GM12878 (cell line): ENCODE results near the gene TTLL11. TPM values are rescaled to one million over a fixed set of nuclear protein-coding genes. Genes with fewer than 3 reads are reported as not detected.

Experiments
- ATAC-seq: fragments of 200-7000 bp; cut with Tn5 transposase; 3 replicates; pipeline ENCODE4 v1.9.1; 2020; ENCODE audit warnings: mild to moderate bottlenecking, moderate library complexity
- BruUV-seq: library from RNA; stranded (reverse); fragments of 400-500 nt; replicated peaks from 2 replicates; lab custom pipeline; 2021; lab: Mats Ljungman, UMichigan
- CTCF ChIA-PET: fragments of 300-600 bp; sonication (Branson Sonifier 250); formaldehyde crosslinking; extraction: SDS; loops from one replicate; lab custom pipeline; 2021; ENCODE audit warnings: inconsistent platforms; lab: Yijun Ruan, JAX
- POLR2A ChIA-PET: fragments of 350-600 bp; formaldehyde crosslinking; extraction: SDS; loops from one replicate; lab custom pipeline; 2021; ENCODE audit warnings: inconsistent platforms; lab: Charles Lee
- RAD21 ChIA-PET: fragments of 300-600 bp; sonication (Branson Sonifier 250); formaldehyde crosslinking; loops from one replicate; lab custom pipeline; 2023; ENCODE audit warnings: antibody characterized with exemption; ENCODE audit not compliant: unreplicated experiment; lab: Charles Lee
- SMC1A ChIA-PET: fragments of 300-600 bp; sonication (Branson Sonifier 250); formaldehyde crosslinking; loops from one replicate; lab custom pipeline; 2023; ENCODE audit not compliant: unreplicated experiment, uncharacterized antibody; lab: Charles Lee
- DNase-seq: peaks from one replicate; pipeline ENCODE4 v3.0.0-alpha.2; 2011; ENCODE audit warnings: low read depth, low spot score
- FAIRE-seq: peaks from 3 replicates; lab custom pipeline; 2011; peaks lifted over from hg19 to GRCh38; lab: Jason Lieb, UNC
- H2AFZ ChIP-seq: 2 replicates; pipeline ENCODE4 v1.6.0; 2011; ENCODE audit warnings: low read depth, low read length, control low read depth; ENCODE audit not compliant: control insufficient read depth
- H3K27ac ChIP-seq: 2 replicates; pipeline ENCODE4 v1.5.1; 2011; ENCODE audit warnings: control low read depth; ENCODE audit not compliant: control insufficient read depth, insufficient read depth
- H3K27me3 ChIP-seq, 2 experiments: replicated peaks in 1 of 2; 2 replicates each; pipeline versions ENCODE4 v1.6.0 to v1.6.1; 2011; ENCODE audit warnings: low read length in 1 of 2; ENCODE audit not compliant: control insufficient read depth in 2 of 2, insufficient read depth in 2 of 2
- H3K36me3 ChIP-seq, 2 experiments: 2 replicates each; pipeline ENCODE4 v1.5.1; 2011; ENCODE audit warnings: low read length in 1 of 2; ENCODE audit not compliant: control insufficient read depth in 2 of 2, insufficient read depth in 2 of 2
- H3K4me1 ChIP-seq: 2 replicates; pipeline ENCODE4 v1.6.1; 2011; ENCODE audit warnings: mild to moderate bottlenecking, low read length, moderate library complexity, mixed read lengths; ENCODE audit not compliant: control insufficient read depth, insufficient read depth
- H3K4me2 ChIP-seq: 2 replicates; pipeline ENCODE4 v1.6.0; 2011; ENCODE audit warnings: control low read depth; ENCODE audit not compliant: control insufficient read depth, insufficient read depth
- H3K4me3 ChIP-seq: fragments of 200-600 bp; sonication (generic); 2 replicates; pipeline ENCODE4 v1.5.1; 2016
- H3K79me2 ChIP-seq: 2 replicates; pipeline ENCODE4 v1.6.0; 2011; ENCODE audit warnings: low read length; ENCODE audit not compliant: control insufficient read depth, insufficient read depth
- H3K9ac ChIP-seq: 2 replicates; pipeline ENCODE4 v1.8.0; 2011; ENCODE audit warnings: low read length, control low read depth, mixed read lengths; ENCODE audit not compliant: control insufficient read depth, insufficient read depth
- H3K9me3 ChIP-seq: replicated peaks from 3 replicates; pipeline ENCODE4 v1.5.1; 2011; ENCODE audit warnings: mild to moderate bottlenecking, low read length; ENCODE audit not compliant: control insufficient read depth, insufficient read depth
- H4K20me1 ChIP-seq: 2 replicates; pipeline ENCODE4 v1.6.0; 2011; ENCODE audit not compliant: control insufficient read depth, insufficient read depth
- ASH2L ChIP-seq: fragments of 300-600, 200-600 bp; sonication (generic); IDR thresholded peaks from 2 replicates; pipeline ENCODE4 v1.6.1; 2017; ENCODE audit warnings: low read depth, mild to moderate bottlenecking, borderline replicate concordance
- ATF7 ChIP-seq: fragments of 450-650 bp; IDR thresholded peaks from 2 replicates; pipeline ENCODE4 v1.6.1; 2016; ENCODE audit warnings: low read depth, mild to moderate bottlenecking
- PBX3 ChIP-seq: IDR thresholded peaks from 2 replicates; pipeline ENCODE4 v1.6.1; 2011; ENCODE audit warnings: mild to moderate bottlenecking, low read depth, low read length, moderate library complexity; ENCODE audit not compliant: insufficient replicate concordance
- RELB ChIP-seq: fragments of 450-650 bp; IDR thresholded peaks from 2 replicates; pipeline ENCODE4 v1.6.1; 2017; ENCODE audit warnings: low read depth, mild to moderate bottlenecking, moderate library complexity
- SMAD1 ChIP-seq: fragments of 450-650 bp; IDR thresholded peaks from 2 replicates; pipeline ENCODE4 v1.6.1; 2018; ENCODE audit warnings: mild to moderate bottlenecking, low read depth; ENCODE audit not compliant: partially characterized antibody
- SREBF1 ChIP-seq: IDR thresholded peaks from 2 replicates; pipeline ENCODE4 v1.6.1; 2012; ENCODE audit warnings: mild to moderate bottlenecking, low read length
- SREBF2 ChIP-seq: IDR thresholded peaks from 2 replicates; pipeline ENCODE4 v1.6.1; 2012; ENCODE audit warnings: mild to moderate bottlenecking, low read length
- SUZ12 ChIP-seq: fragments of 200-600 bp; sonication (generic); IDR thresholded peaks from one replicate; pipeline ENCODE4 v1.6.1; 2018; ENCODE audit warnings: antibody characterized with exemption, mild to moderate bottlenecking; ENCODE audit not compliant: unreplicated experiment
- TARDBP ChIP-seq: IDR thresholded peaks from 2 replicates; pipeline ENCODE4 v1.6.1; 2016; ENCODE audit warnings: borderline replicate concordance
- TBL1XR1 ChIP-seq: IDR thresholded peaks from 2 replicates; pipeline ENCODE4 v1.6.1; 2012; ENCODE audit warnings: low read depth, low read length, improper control_type of control experiment
- ZBED1 ChIP-seq: IDR thresholded peaks from 2 replicates; pipeline ENCODE4 v1.6.1; 2016; ENCODE audit warnings: borderline replicate concordance
- WGBS: methylation state at CpG from one replicate; pipeline ENCODE4 v1.1.6; 2016; ENCODE audit warnings: low lambda C conversion rate; ENCODE audit not compliant: insufficient replicate concordance, insufficient coverage; ENCODE audit errors: missing lambda C conversion rate; 5-methylcytosine and 5-hydroxymethylcytosine counted together
- in situ Hi-C: fragments of 300-500 bp; cut with MboI; formaldehyde crosslinking; loops from 9 replicates; pipeline ENCODE4 v1.14.3; 2018; ENCODE audit warnings: mixed read lengths
- intact Hi-C: fragments of 100-400 bp; cut with micrococcal nuclease; formaldehyde crosslinking; loops from one replicate; pipeline ENCODE4 v1.14.2; 2022; ENCODE audit not compliant: unreplicated experiment
- polyA plus RNA-seq, 11 experiments: library from polyadenylated mRNA; depleted of rRNA in 4 of 11; unstranded in 6 of 11; stranded (reverse) in 5 of 11; fragments of >200 nt; fragmentation: Nextera tagmentation in 4 of 11; fragmentation: Illumina TruSeq in 1 of 11; extraction: Ambion mirVana in 4 of 11; extraction: Trizol in 1 of 11; gene quantifications; 1 replicate in 1 of 11; 2 replicates in 10 of 11; pipeline versions ENCODE4 v1.2.1 to v1.2.3, GENCODE V29; 2011 to 2016; ENCODE audit warnings: inconsistent platforms in 2 of 11, missing spikeins in 2 of 11, low read depth in 1 of 11
- total RNA-seq, 4 experiments: library from RNA; depleted of rRNA in 3 of 4; stranded (reverse); fragments of >200 nt in 3 of 4; fragmentation: Illumina TruSeq in 1 of 4; extraction: Trizol in 1 of 4; gene quantifications; 2 replicates each; pipeline versions ENCODE4 v1.2.1 to v1.2.3, GENCODE V29; 2013 to 2021
- TF ChIP-seq, protein P1 (sequence below): fragments of 450-650 bp; IDR thresholded peaks from 2 replicates; pipeline ENCODE4 v1.6.1; 2018; ENCODE audit warnings: borderline replicate concordance, mild to moderate bottlenecking; ENCODE audit not compliant: partially characterized antibody
- TF ChIP-seq, protein P2 (sequence below): IDR thresholded peaks from 2 replicates; pipeline ENCODE4 v1.6.1; 2011; ENCODE audit warnings: low read depth, low read length, improper control_type of control experiment, borderline replicate concordance

The TTLL11 gene
- total and polyA plus RNA-seq, 10 of the 15 experiments (the other 5 are each of a cell fraction or from before 2014, with no cell fraction given): 1.2 to 3.7 (median 2.9) TPM

- TF ChIP-seq RELB: no peak
- no peak for TF ChIP-seq ASH2L
- TF ChIP-seq SUZ12: no peak
- TF ChIP-seq, protein P1, sequence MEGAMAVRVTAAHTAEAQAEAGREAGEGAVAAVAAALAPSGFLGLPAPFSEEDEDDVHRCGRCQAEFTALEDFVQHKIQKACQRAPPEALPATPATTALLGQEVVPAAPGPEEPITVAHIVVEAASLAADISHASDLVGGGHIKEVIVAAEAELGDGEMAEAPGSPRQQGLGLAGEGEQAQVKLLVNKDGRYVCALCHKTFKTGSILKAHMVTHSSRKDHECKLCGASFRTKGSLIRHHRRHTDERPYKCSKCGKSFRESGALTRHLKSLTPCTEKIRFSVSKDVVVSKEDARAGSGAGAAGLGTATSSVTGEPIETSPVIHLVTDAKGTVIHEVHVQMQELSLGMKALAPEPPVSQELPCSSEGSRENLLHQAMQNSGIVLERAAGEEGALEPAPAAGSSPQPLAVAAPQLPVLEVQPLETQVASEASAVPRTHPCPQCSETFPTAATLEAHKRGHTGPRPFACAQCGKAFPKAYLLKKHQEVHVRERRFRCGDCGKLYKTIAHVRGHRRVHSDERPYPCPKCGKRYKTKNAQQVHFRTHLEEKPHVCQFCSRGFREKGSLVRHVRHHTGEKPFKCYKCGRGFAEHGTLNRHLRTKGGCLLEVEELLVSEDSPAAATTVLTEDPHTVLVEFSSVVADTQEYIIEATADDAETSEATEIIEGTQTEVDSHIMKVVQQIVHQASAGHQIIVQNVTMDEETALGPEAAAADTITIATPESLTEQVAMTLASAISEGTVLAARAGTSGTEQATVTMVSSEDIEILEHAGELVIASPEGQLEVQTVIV: no peak
- TF ChIP-seq TBL1XR1: no peak
- TF ChIP-seq TARDBP: no peak
- TF ChIP-seq SREBF1: no peak
Measured at GRCh38 chr9:122112238-122112637, 19.1 kb upstream of the TTLL11 start (continued).

DNA sequence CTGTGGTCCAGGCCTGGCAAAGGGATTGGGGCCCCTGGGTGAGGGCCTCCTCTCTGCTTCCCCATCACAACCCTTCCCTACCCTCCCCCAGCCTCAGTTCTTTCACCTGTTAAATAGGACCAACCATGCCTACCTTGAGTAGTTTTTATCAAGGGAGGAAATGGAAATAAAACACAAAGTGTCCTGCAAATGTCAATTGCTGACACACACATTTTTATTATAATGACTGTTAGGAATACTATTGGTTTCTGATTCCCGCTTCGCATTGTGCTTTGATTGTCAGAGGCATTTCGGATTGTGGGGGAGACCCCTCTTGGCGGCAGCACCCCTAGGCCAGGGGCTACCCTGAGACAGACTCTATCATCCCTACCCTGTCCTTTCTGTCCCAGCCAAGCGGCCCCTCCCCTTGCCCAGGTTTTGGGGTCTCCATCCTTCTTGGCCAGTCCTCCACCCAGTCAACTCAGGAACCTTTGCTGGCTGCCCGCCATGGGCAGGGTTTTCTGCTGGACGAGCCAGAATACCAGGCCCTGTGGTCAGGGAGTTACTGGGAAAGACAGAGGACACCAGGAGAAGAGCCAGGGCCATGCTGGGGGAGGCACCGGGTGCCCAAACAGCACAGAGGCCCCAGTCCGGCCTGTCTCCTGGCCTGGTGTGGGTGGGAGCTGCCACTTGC lies 18.4 kb upstream of the TTLL11 start:
- RAD21 ChIA-PET: no interaction called here
- H4K20me1 ChIP-seq: no peaks in the 10 kb centered on the region
- ATAC-seq (no peak), DNase-seq (no peak), FAIRE-seq (no peak)
- no peak overlapping the region for H2AFZ ChIP-seq
- H3K4me1 ChIP-seq: no peaks in the 10 kb centered on the region
- SMC1A ChIA-PET: no interaction called here
- no peak overlapping the region for H3K4me3 ChIP-seq
- POLR2A ChIA-PET: no interaction called here
- no peaks in the 10 kb centered on the region for H3K79me2 ChIP-seq
- no peak overlapping the region for H3K27ac ChIP-seq
- H3K4me2 ChIP-seq: no peak overlapping the region
- 23% methylated on average over 9 of the region's 9 CpGs for WGBS
- no peak overlapping the region for H3K9ac ChIP-seq
- intact Hi-C loops (no loop called here), in situ Hi-C loops (no loop called here)
- CTCF ChIA-PET: interaction anchor here (1.6 to 2.2 kb wide), 2 partner anchors 11 to 13 kb away, joined by 7 to 8 read pairs; no protein-coding TSS in a partner anchor
- no peaks in the 10 kb centered on the region for H3K36me3 ChIP-seq
- BruUV-seq: no TSS peak
- no peaks in the 10 kb centered on the region; the same call in 2 of the 3 replicates for H3K9me3 ChIP-seq
- H3K27me3 ChIP-seq: no peaks in the 10 kb centered on the region
- TF ChIP-seq PBX3 (no peak), SREBF1 (no peak), ZBED1 (no peak), SUZ12 (no peak), SMAD1 (no peak), ATF7 (no peak), SREBF2 (no peak)
- TF ChIP-seq, protein P2, sequence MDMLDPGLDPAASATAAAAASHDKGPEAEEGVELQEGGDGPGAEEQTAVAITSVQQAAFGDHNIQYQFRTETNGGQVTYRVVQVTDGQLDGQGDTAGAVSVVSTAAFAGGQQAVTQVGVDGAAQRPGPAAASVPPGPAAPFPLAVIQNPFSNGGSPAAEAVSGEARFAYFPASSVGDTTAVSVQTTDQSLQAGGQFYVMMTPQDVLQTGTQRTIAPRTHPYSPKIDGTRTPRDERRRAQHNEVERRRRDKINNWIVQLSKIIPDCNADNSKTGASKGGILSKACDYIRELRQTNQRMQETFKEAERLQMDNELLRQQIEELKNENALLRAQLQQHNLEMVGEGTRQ: no peak
